ENCODE measurements around the gene MGST2.

MGST2 gene

DNA sequence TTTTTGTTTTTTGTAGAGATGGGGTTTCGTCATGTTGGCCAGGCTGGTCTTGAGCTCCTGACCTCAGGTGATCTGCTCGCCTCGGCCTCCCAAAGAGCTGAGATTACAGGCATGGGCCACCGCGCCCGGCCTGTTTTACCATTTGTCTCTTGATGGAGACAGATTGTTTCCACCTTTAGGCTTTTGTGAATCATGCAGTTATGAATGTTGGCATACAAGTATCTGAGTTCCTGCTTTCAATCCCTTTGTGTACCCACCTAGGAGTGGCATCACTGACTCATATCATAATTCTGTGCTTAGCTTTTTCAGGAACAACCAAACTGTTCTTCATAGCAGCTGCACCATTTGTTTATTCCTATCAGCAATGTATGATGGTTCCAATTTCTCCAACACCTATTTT is 20.2 kb upstream of the MGST2 start:
- DNase-seq, result no peak

DNA sequence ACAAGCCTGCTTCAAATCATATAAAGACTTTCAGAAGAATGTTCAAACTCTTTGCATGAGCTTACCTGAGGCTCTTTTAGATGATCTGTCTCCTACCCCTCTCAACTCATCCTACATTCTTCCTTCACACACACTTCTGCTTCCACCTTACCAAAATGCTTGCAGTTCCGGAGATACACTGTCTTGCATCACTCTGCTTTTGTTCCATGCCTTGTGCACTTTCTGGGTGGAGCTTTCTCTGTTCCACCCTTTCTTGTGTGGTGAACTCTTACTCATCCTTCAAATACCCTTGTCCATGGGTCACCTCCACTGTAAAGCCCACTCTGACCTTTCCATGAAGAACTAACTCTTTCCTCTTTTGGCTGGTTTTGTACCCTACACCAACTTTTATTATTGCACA is 18.4 kb upstream of the MGST2 start:
- no peak for DNase-seq

DNA sequence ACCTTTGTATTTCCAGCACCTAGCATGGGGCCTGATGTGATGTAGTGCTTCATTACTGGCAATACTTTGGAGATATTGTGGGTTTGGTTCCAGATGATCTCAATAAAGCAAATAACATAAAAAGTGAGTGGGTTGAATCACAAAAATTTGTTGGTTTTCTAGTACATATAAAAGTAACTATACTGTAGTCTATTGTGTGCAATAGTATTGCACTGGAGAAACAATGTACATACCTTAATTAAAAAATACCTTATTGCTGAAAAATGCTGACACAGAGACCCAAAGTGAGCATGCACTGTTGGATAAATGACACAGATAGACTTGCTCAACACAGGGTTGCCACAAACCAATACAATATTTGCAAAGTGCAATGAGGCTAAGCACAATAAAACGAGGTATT is 17.7 kb upstream of the MGST2 start:
- DNase-seq, result no peak

DNA sequence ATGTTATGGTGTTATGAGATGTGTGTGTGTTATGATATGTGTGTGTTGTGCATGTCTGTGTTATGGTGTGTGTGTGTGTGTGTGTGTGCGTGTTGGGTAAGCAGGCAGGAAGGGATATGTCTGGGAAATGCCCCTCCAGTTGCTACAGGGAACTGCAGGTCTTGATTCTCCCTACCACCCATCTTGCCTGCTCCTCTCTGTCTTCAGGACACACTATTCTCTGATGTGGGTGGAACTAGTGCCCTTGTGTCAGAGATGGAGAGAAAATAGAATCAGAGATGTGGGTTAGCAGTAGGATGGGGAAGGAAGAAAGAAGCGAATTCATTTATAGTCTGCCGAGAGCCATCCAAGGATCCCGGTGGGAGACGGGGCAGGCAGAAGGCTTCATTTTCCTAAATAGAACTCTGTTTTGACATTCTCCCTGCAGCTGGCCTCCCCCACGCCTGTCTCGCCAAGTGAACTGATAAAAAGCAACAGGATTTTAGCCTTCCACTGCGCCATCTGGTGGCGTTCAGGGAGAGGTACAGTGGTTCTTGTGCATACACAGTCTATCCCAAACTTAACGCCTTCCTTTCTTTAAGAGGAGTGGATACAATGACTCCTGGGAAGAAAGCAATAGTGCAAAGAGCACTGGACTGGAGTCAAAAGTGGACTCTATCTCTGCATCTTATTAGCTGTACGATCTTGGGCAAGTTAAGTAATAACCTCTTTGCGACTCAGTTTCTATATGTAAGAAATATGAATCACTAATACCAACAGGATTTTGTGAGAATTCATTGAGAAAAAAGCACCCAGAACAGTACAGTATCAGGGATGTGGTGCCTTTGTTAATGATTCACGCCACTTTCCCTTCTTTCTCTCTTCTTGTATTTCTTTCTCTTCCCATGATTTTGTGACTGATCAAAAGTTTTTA is 14.1 kb upstream of the MGST2 start:
- DNase-seq, result peak; percentile 61 to 62

DNA sequence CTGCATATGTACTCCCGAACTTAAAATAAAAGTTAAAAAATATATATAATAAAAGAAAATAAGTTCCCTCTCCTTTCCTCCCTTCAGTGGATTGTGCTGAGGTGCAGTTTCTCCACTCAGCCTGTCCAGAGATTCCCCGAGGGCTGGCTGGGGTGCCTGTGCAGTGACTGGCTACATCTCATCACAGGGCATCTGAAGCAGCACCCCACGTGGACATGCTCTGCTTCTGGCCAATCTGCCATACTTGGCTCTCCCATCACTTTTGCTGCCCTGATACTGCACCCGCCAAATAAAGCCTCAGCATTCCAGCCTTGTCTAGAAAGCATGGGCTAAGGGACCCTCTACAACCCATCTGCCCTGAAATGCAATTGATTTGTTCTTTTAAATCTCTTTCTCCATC is 11.1 kb upstream of the MGST2 start:
- DNase-seq, result no peak

DNA sequence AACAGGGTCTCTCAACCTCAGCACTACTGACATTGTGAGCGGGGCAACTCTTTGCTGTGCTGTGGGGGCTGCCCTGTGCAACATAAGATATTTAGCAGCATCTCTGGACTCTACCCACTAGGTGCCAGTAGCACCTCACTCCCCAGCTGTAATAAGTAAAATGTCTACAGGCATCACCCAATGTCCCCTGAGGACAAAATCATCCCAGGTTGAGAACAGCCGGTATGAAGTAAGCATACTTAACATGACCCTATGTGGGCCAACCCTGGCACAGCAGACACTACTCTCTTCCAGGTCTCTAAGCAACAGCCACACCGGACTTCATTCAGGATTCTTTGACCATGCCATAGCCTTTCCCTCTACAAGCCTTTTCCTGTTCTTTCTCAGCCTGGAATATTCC is 10.5 kb upstream of the MGST2 start:
- DNase-seq, result no peak

DNA sequence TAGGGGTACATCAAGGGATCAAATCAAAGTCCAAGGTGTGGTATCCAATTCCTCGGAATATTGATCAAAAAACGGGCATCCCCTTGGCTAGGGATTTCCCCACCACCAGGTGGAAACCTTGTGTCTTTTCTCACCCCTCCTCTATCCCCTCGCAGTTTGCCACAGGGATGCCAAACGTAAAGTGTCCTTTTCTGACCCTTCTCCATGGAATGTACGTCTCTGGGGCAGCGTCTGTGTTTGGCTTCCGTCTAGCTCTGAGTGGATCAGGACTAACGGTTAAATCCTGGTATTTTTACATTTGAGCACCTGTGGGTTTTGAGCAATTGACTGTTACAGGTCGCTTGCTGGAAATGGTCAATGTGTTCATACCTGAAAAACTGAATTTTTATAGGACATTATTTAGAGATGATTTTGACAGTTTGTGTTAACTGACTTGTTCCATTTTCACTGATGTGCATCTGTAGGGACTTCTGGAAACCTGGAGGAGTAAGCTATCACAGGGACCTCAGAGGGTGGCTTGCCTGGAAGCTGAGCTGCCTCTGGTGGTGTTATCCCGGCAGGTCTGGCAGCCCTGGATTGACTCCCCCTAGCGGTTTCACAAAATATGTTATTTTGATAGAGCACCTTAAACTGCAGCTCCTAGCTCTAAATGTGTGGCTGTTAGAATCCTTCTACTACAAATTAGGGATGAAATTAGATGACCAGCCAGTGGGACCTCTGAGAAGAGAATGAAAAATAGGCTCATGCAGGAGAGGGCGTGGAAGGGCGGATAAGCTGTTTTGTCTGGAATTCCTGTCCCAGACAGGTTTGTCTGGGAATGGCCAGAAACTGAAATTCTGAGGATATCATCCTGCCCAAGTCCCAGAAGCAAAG is 8.8 kb upstream of the MGST2 start:
- DNase-seq, result peak; percentile 39 to 40

DNA sequence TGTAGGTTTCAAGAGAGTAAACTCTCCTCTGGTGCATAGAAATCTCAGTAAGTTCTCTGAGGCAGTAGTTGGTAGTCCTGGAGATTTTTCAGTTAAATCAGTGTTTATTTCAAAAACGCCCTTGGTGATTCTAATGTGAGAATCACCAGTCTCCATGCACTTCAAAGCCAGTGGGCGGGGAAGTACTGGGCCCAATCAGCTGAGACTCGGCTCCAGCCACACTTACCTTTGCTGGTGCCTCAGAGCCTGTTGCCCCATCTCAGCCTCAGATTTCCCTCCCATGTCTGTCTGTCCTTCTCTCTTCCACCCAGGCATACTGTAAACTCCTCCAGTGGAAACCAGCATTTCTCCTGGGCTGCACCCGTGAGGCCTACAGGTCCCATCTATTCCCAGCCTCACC is 7.4 kb upstream of the MGST2 start:
- no peak for DNase-seq

DNA sequence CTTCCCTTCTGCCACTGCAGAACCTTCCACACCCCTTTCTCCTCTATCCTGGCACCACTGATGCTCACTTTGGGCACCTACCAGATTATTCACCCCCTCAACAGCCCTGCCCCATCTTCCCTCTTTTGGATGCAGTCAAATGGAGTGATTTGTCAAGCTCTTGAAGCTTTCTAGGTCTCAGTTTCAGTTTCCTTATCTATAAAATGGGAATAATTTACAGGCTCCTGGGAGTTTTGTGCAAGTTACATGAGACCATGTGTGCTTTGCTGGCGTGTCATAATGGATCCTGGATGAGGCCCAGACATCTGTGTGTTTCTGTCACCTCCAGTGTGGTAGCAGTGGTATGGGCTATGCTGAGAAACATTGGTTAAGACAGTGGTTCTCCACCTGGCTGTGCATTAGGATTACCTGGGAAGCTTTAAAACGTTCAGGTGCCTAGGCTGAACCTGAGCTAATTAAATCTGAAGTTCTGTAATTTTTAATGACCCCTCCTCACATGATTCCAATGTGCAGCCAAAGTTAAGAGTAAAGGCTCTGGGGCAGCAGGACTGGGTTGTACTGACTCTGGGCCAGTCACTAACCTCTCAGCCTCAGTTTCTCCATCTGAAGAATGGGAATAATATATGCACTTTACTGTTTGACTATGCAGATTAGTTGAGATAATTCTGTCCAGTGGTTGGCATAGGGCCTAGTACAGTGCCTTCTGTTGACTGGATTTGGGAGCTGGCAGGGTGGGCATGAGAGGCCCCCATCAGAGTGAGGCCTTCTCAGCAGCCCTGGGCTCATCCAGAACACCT is 6.8 kb upstream of the MGST2 start:
- no peak for DNase-seq

DNA sequence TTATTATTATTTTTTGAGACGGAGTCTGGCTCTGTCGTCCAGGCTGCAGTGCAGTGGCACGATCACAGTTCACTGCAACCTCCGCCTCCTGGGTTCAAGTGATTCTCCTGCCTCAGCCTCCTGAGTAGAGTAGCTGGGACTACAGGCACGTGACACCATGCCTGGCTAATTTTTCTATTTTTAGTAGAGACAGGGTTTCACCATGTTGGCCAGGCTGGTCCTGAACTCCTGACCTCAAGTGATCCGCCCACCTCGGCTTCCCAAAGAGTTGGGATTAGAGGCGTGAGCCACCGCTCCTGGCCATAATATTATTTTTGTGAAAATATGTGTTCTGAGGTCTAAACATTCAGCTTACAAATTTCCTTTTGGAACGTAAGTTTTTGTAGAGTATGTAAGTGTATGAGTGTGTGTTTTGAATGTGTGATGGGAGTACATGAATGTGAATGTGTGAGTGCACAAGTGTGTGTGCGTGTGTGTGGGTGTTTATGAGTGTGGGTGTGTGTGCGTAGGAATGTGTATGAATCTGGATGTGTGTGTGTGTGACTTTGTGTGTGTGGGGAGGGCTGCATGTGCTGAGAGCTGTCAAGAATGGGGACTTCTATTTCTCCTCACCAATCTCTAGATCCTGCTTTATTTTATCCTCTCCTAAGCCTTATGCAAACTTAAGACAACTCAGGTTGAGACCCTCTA is 5.7 kb upstream of the MGST2 start:
- no peak for DNase-seq

DNA sequence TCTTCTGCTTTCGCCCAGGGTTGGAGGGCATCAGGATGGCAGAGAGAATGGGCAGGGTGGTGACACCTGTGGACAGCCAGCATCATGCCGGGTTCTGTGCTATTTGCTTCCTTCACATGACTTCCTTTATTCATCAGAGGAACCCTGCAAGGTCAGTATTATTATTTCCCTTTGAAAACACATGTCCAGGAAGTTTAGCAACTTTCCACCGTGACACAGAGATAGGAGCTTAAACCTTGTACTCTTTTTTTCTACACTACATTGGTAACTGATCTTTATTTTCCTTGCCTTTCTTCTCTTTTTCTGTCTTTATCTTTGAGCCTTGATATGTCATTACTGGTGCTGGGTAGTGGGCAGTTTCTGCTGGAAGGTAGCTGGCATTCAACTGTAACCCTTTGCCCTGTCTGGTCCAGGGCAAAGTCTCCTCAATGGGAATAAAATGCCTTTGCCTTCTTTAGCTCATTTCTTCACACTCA is 5.0 kb upstream of the MGST2 start:
- no peak for DNase-seq

DNA sequence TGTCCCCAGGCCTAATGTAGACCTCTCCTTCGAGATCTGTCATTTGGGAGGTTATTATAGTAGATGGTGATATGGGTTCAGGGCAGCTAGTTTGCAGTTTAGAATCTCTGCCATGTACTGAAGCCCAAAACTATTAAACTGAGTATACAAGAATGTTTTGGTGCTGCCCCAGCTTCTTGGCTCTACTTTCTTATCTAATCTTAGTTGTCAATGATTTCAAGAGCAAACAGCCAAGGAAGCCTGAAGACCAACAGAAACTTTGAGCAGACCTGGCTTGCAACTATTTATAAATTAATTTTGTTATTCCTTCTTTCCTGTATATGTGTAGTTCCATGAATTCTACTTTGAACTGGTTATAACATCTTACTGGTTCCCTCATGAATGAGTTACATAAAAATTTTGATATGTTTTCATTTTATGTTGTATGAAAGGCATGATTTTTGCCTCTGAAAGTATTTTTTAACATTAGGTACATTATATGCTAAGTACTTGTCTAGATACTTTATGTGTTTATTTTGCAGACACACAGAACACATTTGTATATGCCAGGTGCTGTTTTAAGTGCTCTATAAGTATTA is 2.0 kb upstream of the MGST2 start:
- DNase-seq, result no peak

DNA sequence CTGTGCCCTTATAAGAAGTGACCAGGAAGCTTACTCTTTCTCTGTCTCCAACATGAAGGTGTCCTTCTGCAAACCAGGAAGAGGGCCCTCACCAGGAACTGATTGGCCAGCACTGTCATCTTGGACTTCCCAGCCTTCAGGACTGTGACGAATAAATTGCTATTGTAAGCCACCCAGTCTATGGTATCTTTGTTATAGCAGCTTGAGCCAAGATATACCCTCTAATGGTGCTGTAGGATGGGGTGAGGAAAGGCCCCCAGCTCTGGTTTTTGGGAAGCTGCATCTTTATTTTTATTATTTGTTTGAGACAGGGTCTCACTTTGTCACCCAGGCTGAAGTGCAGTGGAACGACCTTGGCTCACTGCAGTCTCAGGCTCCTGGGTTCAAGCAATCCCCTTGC is 1.2 kb upstream of the MGST2 start:
- DNase-seq, result no peak

DNA sequence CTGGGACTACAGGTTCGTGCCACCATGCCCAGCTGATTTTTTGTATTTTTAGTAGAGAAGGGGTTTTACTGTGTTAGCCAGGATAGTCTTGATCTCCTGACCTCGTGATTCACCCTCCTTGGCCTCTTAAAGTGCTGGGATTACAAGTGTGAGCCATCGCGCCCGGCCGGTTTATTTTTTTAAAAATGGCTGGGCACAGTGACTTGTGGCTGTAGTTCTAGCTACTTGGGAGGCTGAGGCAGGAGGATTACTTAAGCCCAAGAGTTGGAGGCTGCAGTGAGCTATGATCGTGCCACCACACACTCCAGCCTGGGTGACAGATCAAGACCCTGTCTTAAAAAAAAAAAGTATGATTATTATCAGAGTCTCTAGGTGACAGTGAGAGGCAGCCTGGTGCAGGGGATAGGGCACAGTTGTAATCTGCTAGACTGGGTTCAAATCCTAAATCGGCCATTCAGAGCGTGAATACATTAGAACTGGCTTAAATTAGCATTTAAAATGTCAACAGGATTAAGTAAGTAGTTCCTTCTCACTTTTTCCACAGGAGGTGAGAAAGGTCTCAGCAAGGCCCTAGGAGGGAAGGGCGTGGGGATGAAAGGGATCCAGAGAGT is 435 bp upstream of the MGST2 start:
- DNase-seq, result no peak

DNA sequence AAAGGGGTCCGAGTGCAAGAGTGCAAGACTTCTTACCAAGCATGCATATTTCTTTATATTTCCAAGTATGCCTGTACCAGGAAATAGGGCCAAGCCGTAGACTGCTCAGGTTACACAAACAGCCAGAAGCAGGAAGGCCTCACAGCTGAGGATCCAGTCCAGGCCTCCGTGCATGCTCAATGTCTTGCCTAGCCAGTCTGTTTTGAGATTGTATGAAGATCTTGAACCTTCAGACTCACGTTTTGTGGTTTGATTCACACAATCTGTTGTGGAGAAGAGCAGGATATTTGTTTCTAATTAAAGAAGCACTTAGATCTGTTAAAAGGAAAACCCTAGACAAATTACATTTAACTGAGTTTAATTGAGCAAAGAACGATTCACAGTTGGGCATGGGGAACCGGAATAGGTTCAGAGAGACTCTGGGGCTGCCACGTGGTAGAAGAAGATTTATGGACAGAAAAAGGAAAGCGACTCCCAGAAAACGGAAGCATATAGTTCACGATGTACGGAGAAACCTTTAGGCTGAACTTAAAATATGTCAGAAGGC is 1.2 kb downstream of the MGST2 start:
- DNase-seq, result no peak

DNA sequence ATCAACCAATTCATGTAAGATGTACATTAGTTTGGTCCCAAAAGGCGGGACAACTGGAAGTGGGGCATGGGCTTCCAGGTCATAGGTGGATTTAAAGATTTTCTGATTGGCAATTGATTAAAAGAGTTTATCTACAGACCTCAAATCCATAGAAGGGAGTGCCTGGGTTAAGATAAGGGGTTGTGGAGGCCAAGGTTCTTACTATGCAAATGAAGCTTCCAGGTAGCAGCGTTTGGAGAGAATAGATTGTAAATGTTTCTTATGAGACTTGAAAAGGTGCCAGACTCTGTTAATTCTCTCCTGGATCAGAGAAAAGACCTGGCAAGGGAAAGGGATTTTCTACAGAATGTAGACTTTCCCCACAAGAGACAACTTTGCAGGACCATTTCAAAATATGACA is 2.4 kb downstream of the MGST2 start:
- no peak for DNase-seq

DNA sequence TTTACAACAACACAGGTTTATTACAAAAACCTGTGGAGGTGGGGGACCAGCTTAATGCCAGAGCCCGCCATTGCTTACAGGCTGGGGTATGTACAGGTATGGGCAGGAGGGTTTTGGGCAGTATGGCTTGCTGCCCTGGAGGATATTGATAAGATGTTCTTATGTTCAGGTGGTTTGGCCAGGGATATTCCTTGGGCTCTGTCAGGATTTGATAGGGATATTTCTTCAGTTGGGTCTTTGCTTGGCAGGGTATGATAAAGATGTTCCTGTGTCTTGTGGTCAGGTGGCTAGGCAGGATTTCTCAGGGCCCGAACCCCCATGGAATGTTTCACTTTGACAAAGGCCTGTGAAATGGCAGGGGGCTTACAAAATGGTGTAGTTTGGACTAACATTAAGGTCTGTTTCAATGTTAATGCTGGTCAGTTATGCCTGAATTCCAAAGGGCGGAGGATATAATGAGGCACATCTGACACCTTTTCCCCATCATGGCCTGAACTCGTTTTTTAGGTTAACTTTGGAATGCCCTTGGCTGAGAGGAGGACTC is 3.1 kb downstream of the MGST2 start:
- DNase-seq, result no peak

DNA sequence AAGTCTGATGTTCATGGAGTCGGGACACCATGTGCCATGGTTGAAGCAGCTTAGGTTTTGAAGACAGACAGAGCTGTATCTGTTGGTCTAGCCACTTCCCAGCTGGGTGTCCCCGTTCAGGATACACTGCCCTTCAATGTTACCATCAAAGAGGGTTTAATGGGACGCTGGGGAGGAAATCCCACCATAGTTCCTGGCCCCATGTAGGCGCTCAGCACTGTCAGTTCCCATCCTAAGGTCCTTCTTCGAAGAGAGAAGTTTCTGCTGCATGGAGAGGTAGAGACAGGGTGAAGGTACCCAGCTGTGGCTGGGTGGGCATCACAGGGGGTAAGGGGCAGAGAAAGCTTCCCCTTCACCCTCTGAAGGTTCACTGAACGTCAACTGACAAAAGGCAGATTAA is 3.7 kb downstream of the MGST2 start:
- DNase-seq, result no peak

DNA sequence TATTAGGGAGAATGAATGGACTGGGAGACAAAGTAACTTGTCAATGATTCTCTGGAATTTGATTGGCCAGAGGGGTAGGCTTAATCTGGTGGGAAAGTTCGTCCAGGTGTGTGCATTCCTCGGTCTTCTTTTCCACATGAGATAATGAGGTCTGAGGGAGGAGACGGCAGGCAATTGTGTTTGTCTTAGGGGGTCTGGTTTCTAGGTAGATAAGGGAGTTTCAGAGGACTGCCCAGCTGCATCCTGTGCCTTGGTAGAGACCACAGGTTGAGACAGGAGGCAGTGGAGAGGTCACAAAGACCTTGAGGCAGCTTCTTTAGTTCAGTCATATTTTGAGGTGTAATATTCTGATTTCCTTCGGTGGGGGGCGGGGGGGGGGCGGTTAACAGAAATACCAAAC is 4.3 kb downstream of the MGST2 start:
- DNase-seq, result no peak

DNA sequence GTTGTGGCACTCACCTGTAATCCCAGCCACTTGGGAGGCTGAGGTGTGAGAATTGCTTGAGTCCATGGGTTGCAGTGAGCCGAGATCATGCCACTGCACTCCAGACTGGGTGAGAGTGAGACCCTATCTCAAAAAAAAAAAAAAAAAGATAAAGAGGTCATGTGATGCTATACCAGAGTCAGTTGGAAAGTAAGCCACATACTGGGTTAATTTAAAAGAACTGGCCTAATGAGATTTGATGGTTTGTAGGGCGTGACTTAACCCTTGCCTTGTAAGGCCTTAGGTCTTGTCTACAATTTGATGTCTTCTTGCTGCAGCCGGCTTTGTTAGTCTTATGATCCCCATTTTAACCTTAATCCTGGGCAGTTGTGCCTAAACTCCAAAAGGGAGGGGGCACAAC is 5.2 kb downstream of the MGST2 start:
- DNase-seq, result no peak

DNA sequence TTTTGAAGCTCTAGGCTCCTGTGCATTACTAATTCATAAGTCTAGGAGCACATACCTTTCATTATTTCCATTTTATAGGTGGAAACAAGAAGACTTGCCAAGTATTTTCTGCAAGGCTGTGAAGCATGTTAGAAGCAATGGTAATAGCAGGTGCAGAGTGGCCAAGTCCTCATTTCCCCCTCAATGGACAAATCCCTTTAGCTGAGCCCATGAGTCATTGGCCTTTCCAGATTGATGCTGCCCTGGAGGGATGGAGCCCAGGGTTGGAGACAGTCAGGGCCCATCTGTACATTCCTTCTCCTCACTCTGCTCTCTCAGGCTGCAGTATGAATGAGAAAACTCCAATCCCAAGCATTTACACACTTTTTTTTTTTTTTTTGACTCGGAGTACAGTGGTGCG is 6.6 kb downstream of the MGST2 start:
- DNase-seq, result no peak
